Measurements from ENCODE around the gene CDK16.

GRCh38 chrX:47186096-47186740, 32.3 kb upstream of the CDK16 start:
- TF ChIP-seq ZFP3 (CRISPR knock-in tag; IDR thresholded peaks at IDR 0.05) = no peak
- TF ChIP-seq, protein P1, sequence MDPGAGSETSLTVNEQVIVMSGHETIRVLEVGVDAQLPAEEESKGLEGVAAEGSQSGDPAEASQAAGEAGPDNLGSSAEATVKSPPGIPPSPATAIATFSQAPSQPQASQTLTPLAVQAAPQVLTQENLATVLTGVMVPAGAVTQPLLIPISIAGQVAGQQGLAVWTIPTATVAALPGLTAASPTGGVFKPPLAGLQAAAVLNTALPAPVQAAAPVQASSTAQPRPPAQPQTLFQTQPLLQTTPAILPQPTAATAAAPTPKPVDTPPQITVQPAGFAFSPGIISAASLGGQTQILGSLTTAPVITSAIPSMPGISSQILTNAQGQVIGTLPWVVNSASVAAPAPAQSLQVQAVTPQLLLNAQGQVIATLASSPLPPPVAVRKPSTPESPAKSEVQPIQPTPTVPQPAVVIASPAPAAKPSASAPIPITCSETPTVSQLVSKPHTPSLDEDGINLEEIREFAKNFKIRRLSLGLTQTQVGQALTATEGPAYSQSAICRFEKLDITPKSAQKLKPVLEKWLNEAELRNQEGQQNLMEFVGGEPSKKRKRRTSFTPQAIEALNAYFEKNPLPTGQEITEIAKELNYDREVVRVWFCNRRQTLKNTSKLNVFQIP (CRISPR knock-in tag; IDR thresholded peaks at IDR 0.05; ENCODE audit: borderline replicate concordance, low read depth) = no peak
- TF ChIP-seq PATZ1 (CRISPR knock-in tag; IDR thresholded peaks at IDR 0.05; ENCODE audit: borderline replicate concordance) = no peak
- TF ChIP-seq BACH2 (CRISPR knock-in tag; IDR thresholded peaks at IDR 0.05; ENCODE audit: borderline replicate concordance) = no peak
- TF ChIP-seq ZNF565 (CRISPR knock-in tag; conservative IDR thresholded peaks at IDR 0.05; ENCODE audit: low read depth) = no peak
- TF ChIP-seq ZFP30 (CRISPR knock-in tag; IDR thresholded peaks at IDR 0.05) = no peak
- no peak for TF ChIP-seq RARB (CRISPR knock-in tag; IDR thresholded peaks at IDR 0.05)
- TF ChIP-seq ARNTL (CRISPR knock-in tag; IDR thresholded peaks at IDR 0.05; ENCODE audit: borderline replicate concordance, low read depth) = no peak
- TF ChIP-seq ZNF70 (CRISPR knock-in tag; IDR thresholded peaks at IDR 0.05) = no peak
- TF ChIP-seq TOX (CRISPR knock-in tag; IDR thresholded peaks at IDR 0.05; ENCODE audit: borderline replicate concordance) = no peak

Data from SK-N-SH treated with all-trans-retinoic acid at 6 μM for 48 hours (cell line).